Uterus (tissue), 2 donors: ENCODE results near the gene TDG.

Source experiments
- POLR2A ChIP-seq, 2 donors: fragments of 450-650 bp; IDR thresholded peaks; one replicate each; pipeline ENCODE4 v1.6.1; 2016; ENCODE audit warnings: antibody characterized with exemption in 2 of 2, mild to moderate bottlenecking in 1 of 2, moderate library complexity in 1 of 2
- TF ChIP-seq, protein P1 (sequence below), 4 experiments: fragments of 200-600 bp in 2 of 4; fragments of 450-650 bp in 2 of 4; sonication (generic) in 2 of 4; IDR thresholded peaks; one replicate each; pipeline ENCODE4 v1.5.1; 2016 to 2019; ENCODE audit warnings: antibody characterized with exemption in 4 of 4, mild to moderate bottlenecking in 2 of 4, moderate library complexity in 1 of 4

- TF ChIP-seq, protein P1, sequence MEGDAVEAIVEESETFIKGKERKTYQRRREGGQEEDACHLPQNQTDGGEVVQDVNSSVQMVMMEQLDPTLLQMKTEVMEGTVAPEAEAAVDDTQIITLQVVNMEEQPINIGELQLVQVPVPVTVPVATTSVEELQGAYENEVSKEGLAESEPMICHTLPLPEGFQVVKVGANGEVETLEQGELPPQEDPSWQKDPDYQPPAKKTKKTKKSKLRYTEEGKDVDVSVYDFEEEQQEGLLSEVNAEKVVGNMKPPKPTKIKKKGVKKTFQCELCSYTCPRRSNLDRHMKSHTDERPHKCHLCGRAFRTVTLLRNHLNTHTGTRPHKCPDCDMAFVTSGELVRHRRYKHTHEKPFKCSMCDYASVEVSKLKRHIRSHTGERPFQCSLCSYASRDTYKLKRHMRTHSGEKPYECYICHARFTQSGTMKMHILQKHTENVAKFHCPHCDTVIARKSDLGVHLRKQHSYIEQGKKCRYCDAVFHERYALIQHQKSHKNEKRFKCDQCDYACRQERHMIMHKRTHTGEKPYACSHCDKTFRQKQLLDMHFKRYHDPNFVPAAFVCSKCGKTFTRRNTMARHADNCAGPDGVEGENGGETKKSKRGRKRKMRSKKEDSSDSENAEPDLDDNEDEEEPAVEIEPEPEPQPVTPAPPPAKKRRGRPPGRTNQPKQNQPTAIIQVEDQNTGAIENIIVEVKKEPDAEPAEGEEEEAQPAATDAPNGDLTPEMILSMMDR (IDR thresholded peaks at IDR 0.05) = no peak
- TF ChIP-seq POLR2A (IDR thresholded peaks at IDR 0.05) = no peak
Observed at GRCh38 chr12:104003596-104003995, 37.9 kb downstream of the TDG start.
